Measurements from ENCODE around the gene DNAJC27. TPM values are rescaled to one million over a fixed set of nuclear protein-coding genes. Genes with fewer than 3 reads are reported as not detected.
"Not testable (repeated sequence)": the region's sequence is repeated elsewhere in the genome, so short reads cannot be mapped to it uniquely, and the experiment has no call there.

DNAJC27 gene
- total RNA-seq, 4 donors from 2014 or later: 2.1 to 4.6 (median 4.2) TPM

- no peaks in the 10 kb centered on the region for H3K4me1 ChIP-seq
- no peak overlapping the region for H3K4me3 ChIP-seq
- no peaks in the 10 kb centered on the region for H3K36me3 ChIP-seq
- WGBS, 2 donors: 25 to 32% methylated on average over 1 of the region's 1 CpG
- H3K27me3 ChIP-seq: no peaks in the 10 kb centered on the region
- H3K9me3 ChIP-seq: no peaks in the 10 kb centered on the region
- no peak overlapping the region for H3K27ac ChIP-seq
- TF ChIP-seq CTCF (IDR thresholded peaks at IDR 0.05): no peak
- TF ChIP-seq POLR2A (IDR thresholded peaks at IDR 0.05): no peak
- intact Hi-C loops (cut with DNase I): no loop called here
- no peak for DNase-seq
These were observed 30.3 kb upstream of the DNAJC27 start for GRCh38 chr2:25002066-25002465.

DNA sequence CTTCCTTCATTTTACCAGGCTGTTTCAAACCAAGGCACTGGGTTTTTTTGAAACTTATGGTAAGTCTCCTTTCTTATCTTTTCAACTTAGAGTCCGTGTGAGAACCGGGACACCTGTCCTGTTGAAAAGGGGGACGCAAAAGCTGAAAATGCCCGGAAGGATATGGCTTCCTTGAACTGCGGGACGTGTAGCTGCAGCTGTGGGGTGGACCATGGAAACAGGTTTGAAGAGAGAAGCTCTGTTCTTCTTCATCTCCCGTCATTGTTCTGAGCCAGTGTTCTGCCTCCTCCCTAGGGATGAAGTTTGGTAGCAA is 29.5 kb upstream of the DNAJC27 start:
- intact Hi-C loops (cut with DNase I): no loop called here
- H3K9me3 ChIP-seq: no peaks in the 10 kb centered on the region
- TF ChIP-seq POLR2A (IDR thresholded peaks at IDR 0.05) (no peak), CTCF (IDR thresholded peaks at IDR 0.05) (no peak)
- DNase-seq: no peak
- H3K36me3 ChIP-seq: no peaks in the 10 kb centered on the region
- no peak overlapping the region for H3K4me3 ChIP-seq
- H3K27me3 ChIP-seq: no peaks in the 10 kb centered on the region
- 84 to 88% methylated on average over 7 of the region's 7 CpGs for WGBS, 2 donors
- H3K4me1 ChIP-seq: no peaks in the 10 kb centered on the region
- H3K27ac ChIP-seq: no peak overlapping the region

DNA sequence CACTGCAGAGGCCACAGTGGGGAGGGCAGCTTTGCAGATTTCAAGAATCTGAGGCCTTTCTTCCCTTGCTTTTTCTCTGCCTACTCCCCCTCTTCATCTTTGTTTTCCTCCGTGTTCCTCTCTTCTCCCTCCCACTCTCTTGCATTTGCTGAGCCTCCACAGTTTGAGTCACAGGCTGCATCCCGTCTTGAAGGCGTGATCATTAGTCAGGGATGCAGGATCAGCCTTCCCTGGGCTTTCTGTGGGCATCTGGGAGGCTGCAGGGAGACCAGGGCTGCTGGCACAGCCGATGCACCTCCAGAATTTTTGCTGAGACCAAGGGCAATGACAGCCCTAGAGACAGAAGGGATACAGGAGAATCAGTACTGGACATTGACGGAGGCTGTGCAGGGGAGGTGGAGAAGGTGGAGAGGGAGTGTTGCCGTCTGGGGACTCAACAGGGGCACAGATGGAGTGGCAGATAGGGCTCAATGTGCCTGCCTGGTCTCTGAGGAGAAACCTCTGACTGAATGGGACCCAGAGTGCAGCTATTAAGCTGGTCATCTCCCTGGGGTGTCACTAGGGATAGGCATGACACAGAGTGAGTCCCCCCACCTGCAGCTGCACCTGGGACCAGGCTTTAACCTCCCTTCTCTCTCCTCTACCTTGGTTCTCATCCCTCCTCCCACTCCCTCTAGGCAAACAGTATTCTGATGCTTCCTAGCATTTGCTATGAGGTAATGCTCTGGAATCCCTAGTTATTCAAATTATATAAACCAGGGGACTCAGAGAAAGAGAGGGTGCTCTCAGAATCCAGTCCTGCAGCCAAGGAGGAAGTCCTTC is 29.0 kb upstream of the DNAJC27 start:
- no peaks in the 10 kb centered on the region for H3K4me1 ChIP-seq
- TF ChIP-seq POLR2A (IDR thresholded peaks at IDR 0.05) (no peak), CTCF (IDR thresholded peaks at IDR 0.05) (no peak)
- no peaks in the 10 kb centered on the region for H3K27me3 ChIP-seq
- WGBS, 2 donors: 40 to 55% methylated on average over 5 to 6 of the region's 6 CpGs
- intact Hi-C loops (cut with DNase I): no loop called here
- H3K4me3 ChIP-seq: no peak overlapping the region
- H3K27ac ChIP-seq: no peak overlapping the region
- no peaks in the 10 kb centered on the region for H3K36me3 ChIP-seq
- no peak for DNase-seq
- no peaks in the 10 kb centered on the region for H3K9me3 ChIP-seq

DNA sequence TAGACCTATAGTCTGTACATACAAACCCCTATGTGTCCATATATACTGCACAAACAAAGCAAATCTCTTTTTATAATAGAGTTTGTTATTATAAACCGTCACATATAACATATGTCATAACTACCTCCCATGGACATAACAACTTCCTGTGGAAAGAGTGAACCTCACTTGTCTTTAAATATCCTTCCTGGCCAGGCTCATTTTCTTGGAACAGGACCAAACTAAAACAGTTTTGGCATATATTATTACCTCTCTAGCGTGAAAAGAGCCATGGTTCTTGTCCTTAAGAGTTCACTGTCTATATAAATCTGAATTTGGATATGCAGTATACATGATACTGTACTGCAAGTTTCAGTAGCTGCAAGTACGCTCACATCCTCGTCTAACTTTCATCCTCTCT is 28.3 kb upstream of the DNAJC27 start:
- Histone ChIP-seq H3K27me3 (no peaks in the 10 kb centered on the region), H3K4me3 (no peak overlapping the region), H3K4me1 (no peaks in the 10 kb centered on the region), H3K36me3 (no peaks in the 10 kb centered on the region), H3K9me3 (no peaks in the 10 kb centered on the region), H3K27ac (no peak overlapping the region)
- intact Hi-C loops (cut with DNase I): no loop called here
- DNase-seq: no peak
- WGBS, 2 donors: 48 to 52% methylated on average over 4 of the region's 4 CpGs
- TF ChIP-seq POLR2A (IDR thresholded peaks at IDR 0.05) (no peak), CTCF (IDR thresholded peaks at IDR 0.05) (no peak)

- H3K4me3 ChIP-seq; H3K27me3 ChIP-seq; H3K36me3 ChIP-seq; intact Hi-C loops (cut with DNase I); DNase-seq; H3K4me1 ChIP-seq; H3K27ac ChIP-seq; H3K9me3 ChIP-seq: not testable (repeated sequence)
- 62 to 77% methylated on average over 8 of the region's 8 CpGs for WGBS, 2 donors
These were observed 27.3 kb upstream of the DNAJC27 start for GRCh38 chr2:24999097-24999496.

All from esophagus squamous epithelium (tissue), 5 donors.